GM12874 (cell line): Measurements from ENCODE around the gene DBNDD1.

Experiments used
- TF ChIP-seq, protein P1 (sequence below): IDR thresholded peaks from 2 replicates; pipeline ENCODE4 v1.5.1; 2011; ENCODE audit warnings: low read depth, mild to moderate bottlenecking, control low read depth, low read length, moderate library complexity; ENCODE audit not compliant: insufficient read depth

Gene DBNDD1

DNA sequence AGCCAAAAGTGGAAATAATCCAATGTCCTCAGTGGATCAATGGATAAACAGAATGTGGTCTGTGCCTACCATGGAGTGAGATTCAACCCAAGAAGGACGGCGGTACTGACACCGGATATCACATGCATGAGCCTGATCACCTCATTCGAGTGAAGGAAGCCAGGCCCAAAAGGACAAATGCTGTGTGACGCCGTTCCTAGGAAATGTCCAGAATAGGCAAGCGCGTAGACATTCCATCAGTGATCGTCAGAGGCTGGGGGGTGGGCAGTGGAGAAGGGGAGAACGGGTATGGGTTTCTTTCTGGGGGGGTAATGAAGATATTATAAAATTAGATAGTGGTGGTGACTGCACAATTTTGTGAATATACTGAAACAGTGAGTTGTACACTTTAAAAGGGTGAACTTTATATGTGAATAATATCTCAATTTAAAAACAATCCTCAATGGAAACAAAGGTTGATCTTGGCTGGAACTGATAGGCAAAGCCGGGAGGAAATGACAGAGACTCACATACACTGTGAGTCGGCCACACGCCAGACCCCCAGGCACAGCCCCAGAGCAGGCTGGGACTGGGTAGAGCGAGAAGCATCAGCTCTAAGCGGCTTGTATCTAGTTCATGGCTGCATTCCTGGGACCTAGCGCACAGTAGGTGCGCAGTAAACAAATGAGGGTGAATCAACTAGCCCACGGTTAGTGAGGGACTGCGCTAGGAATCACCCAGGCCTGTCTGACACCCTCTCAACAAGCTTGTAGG lies 3.5 kb downstream of the DBNDD1 start:
- TF ChIP-seq, protein P1, sequence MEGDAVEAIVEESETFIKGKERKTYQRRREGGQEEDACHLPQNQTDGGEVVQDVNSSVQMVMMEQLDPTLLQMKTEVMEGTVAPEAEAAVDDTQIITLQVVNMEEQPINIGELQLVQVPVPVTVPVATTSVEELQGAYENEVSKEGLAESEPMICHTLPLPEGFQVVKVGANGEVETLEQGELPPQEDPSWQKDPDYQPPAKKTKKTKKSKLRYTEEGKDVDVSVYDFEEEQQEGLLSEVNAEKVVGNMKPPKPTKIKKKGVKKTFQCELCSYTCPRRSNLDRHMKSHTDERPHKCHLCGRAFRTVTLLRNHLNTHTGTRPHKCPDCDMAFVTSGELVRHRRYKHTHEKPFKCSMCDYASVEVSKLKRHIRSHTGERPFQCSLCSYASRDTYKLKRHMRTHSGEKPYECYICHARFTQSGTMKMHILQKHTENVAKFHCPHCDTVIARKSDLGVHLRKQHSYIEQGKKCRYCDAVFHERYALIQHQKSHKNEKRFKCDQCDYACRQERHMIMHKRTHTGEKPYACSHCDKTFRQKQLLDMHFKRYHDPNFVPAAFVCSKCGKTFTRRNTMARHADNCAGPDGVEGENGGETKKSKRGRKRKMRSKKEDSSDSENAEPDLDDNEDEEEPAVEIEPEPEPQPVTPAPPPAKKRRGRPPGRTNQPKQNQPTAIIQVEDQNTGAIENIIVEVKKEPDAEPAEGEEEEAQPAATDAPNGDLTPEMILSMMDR: no peak

DNA sequence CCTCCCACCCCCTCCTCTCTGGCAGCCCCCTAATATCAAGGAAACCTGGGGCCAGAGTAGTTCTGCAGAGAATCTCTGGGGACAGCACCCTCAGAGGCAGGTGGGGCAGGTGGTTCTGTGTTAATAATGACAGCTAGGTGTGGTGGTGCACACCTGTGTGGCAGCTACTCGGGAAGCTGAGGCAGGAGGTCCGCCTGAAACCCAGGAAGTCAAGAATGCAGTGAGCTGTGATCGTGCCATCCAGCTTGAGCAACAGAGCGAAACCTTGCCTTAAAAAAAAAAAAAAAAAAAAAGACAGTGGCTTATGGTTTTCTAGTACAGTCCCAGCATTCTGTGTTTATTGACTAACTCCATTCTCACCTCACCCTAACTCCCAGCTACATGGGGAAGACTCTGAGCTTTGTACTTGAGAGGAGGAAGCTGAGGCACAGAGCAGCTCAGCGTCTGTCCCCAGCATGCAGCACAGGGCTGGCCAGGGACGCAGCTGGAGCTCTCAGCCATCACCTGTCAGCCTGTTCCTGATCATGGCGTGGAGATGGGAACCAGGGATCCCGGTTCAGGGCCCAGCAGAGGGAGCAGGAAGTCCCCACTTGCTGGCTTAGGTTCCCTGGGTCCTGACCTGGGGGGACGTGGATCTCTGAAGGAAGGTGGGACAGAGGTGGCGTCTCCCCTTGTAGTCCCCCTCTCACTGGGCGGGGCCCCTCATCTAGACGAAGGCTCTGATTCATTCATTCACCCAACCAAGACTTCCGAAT lies 6.1 kb downstream of the DBNDD1 start:
- TF ChIP-seq, protein P1: no peak

DNA sequence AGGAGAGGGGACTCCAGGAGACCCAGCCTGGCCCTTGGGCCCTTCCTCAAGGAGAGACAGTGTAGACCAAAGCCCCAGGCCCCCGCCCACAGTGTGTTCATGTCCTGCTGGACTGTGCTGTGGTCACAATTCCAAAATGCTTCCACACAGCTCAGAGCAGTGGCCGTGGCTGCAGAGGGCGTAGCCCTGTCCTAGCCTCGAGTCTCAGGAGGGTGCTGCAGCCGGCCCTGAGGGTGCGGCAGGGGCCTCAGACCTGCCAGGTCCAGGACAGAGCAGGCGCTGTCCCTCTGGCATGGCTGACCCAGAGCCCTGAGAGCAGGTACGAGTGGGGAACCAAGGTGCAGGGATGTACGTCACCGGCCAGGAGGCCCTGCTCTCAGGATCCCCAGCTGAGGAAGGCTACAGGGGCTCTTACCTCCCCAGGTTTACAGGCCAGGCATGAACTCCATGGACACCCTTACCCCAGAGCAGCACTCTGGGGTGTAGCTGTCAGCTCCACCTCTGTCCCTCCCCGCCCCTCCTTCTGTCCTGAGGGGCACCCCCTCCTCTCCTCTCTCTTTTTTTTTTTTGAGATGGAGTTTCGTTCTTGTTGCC lies 7.3 kb downstream of the DBNDD1 start:
- TF ChIP-seq, protein P1: no peak

DNA sequence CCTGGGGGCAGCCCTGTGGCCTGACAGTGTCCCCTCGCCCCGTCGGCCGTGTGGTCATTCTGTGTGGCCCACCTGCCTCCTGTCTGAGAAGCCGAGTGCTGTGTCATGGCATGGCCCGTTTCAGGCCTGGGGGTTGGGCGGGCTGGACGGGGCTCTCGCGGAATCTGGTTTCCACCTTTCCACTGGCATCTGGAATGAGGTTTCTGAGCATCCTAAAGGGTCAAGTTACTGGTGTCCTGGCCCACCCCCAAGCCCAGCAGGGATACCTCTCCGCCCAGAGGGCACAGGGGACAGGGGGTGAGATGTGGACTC lies 7.8 kb downstream of the DBNDD1 start:
- TF ChIP-seq, protein P1: no peak

DNA sequence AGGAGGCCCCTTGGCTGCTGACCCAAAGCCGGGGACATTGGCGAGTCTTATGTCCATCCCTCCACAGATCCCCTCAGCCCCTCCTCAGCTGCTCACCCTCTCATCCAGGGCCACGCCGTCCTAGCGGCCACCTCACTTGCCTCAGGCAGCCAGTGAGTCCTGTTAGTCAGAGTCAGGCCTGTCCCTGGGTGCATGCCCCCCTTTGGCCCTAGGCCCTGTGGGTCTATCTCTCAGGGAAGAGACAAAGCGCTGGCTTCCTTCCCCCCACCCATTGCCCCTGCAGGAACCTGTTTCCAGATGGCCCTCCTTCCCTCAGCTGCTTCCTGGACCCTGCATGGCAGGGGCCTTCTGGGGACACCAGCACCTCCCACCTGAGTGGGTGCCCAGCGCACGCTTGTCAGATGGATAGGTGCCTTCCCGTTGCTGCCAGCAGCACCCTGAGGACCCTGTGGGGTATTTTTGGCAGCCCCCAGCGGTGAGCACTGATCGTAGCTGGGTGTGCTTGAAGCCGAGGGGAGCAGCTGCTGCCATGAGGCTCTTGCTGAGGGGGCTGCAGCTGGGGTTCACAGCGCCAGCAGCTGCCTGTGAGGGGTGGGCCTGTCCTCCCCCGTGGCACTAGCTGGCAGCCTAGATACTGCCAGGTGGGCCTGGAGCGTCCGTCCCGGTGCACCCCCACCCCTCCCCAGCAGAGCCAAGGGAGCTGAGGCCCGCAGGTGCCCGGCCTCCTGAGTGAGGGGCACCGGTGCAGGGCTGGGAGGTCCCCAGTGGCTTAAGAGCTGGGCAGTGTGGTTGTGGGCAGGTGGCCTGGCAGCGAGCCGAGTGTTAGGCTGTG lies 8.4 kb downstream of the DBNDD1 start:
- TF ChIP-seq, protein P1: no peak

DNA sequence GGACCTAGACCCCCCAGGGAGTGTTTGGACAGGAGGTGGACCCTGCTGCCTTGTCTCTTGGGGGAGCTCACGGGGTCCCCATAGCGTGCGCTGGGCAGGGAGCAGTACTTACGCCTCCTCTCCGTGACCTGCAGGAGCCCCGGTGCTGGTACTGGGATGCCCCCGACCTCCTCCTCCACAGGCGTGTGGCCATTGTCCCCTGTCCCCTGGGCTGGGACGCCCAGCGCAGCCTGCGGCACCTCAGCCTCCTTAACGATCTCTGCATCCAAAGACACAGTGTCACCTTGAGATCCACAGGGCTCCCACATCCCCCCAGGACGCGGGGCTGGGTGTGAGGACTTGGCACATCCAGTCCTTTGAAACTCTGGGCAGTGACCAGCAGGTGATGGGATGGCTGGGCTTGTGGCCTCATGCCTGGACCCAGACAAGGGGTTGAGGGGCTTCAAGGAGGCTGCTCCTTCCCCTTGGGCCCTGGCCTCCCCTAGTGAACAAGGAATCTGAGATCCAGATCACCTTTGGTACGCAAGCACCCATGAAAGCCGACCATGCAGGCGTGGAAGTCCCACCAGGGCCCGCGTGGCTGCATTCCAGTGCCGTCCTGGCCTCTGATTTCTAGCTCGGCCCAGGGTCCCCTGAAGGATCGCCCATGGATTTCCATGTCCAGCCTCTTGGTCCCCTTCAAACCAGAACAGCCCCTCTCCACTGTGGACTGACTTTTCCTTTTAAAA lies 9.9 kb downstream of the DBNDD1 start:
- TF ChIP-seq, protein P1: no peak

DNA sequence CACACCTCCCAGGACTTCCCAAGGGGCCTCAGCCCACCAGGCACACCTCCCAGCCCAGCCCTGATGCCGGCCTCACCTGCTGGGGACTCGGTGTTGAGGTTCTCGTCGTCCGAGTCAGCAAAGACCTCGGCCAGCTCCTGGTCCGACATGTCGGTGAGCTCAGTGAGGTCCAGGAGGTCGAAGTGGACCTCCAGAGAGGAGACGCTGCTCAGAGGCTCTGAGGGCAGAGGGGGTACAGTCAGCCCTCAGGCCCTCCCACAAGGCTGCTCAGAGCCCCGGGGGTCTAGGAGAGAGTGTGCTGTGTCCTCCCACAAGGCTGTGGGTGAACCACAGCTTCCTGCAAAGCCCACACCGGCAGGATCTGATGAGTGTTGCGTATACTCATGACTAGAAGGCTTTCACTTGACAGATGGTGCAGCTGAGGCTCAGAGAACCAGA lies 10.5 kb downstream of the DBNDD1 start:
- TF ChIP-seq, protein P1: no peak
